Keratinocyte (primary cell): ENCODE data around the gene TRAF3IP3.
A peak's percentile ranks its signal among the peaks of the same experiment; 100 is the strongest.

Source experiments
- EZH2 ChIP-seq: IDR thresholded peaks from one replicate; pipeline ENCODE4 v1.6.1; 2012; ENCODE audit warnings: inconsistent platforms, mild to moderate bottlenecking, low read length, moderate library complexity
- TF ChIP-seq, protein P1 (sequence below), 3 experiments: IDR thresholded peaks in 1 of 3; conservative IDR thresholded peaks in 1 of 3; optimal IDR thresholded peaks in 1 of 3; 2 replicates in 2 of 3; 3 replicates in 1 of 3; pipeline versions ENCODE3 to v1.5.1; 2011; ENCODE audit warnings: low read length in 3 of 3, mild to moderate bottlenecking in 3 of 3, moderate library complexity in 2 of 3, control low read depth in 1 of 3, inconsistent platforms in 1 of 3; ENCODE audit not compliant: insufficient read depth in 2 of 3; ENCODE audit errors: extremely low read depth in 1 of 3

DNA sequence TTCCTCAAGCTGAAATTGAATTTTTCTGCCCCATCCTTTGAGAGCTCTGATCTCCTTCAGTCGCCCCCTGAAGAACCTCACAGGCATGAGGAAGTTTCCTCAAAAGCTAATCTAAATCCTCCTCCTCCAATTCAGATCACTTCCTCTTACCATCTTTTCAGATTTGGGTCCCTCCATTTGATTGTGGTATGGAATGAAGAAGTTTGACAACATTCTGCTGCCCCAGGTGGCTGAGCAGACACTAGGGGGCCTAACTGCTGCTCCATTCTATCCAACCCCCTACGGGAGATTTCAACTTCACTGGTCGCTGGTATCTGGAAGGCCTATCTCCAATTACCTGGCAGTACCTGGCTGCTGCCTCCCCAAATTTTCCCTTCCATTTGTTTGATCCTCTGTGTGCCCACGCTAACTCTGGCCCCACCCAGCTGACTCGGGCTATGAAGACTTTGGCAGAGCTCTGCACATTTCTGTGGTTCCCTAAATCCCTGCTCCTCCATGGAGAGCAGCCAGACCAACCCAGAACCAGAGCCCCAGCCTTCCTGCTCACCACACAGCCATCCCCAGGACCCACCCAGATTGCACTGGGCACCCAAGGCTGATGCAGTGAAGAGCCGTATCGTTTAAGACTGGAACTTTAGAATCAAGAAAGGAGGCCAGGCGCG lies 42.3 kb downstream of the TRAF3IP3 start:
- TF ChIP-seq, protein P1, sequence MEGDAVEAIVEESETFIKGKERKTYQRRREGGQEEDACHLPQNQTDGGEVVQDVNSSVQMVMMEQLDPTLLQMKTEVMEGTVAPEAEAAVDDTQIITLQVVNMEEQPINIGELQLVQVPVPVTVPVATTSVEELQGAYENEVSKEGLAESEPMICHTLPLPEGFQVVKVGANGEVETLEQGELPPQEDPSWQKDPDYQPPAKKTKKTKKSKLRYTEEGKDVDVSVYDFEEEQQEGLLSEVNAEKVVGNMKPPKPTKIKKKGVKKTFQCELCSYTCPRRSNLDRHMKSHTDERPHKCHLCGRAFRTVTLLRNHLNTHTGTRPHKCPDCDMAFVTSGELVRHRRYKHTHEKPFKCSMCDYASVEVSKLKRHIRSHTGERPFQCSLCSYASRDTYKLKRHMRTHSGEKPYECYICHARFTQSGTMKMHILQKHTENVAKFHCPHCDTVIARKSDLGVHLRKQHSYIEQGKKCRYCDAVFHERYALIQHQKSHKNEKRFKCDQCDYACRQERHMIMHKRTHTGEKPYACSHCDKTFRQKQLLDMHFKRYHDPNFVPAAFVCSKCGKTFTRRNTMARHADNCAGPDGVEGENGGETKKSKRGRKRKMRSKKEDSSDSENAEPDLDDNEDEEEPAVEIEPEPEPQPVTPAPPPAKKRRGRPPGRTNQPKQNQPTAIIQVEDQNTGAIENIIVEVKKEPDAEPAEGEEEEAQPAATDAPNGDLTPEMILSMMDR (optimal IDR thresholded peaks at IDR 0.05 in 1 of 3, IDR thresholded peaks at IDR 0.05 in 1 of 3, conservative IDR thresholded peaks at IDR 0.05 in 1 of 3; ENCODE audit: extremely low read depth in 1 of 3, insufficient read depth in 2 of 3, low read length in 3 of 3), result peak; percentile 47 to 64 (median 49)
- no peak for TF ChIP-seq EZH2
